HG02885 (cell line): Measurements from ENCODE around the gene CLIP3.
"Not testable (repeated sequence)": the region's sequence is repeated elsewhere in the genome, so short reads cannot be mapped to it uniquely, and the experiment has no call there.

Source experiments
- ATAC-seq: cut with Tn5 transposase; IDR thresholded peaks from one replicate; pipeline ENCODE4 v1.9.1; 2021; ENCODE audit warnings: mild to moderate bottlenecking; ENCODE audit not compliant: unreplicated experiment, poor library complexity

Gene CLIP3

GRCh38 chr19:36051236-36051635 lies 18.6 kb upstream of the CLIP3 start:
- ATAC-seq = no peak

- ATAC-seq = no peak
Observed at GRCh38 chr19:36049080-36049698, 16.5 kb upstream of the CLIP3 start.

DNA sequence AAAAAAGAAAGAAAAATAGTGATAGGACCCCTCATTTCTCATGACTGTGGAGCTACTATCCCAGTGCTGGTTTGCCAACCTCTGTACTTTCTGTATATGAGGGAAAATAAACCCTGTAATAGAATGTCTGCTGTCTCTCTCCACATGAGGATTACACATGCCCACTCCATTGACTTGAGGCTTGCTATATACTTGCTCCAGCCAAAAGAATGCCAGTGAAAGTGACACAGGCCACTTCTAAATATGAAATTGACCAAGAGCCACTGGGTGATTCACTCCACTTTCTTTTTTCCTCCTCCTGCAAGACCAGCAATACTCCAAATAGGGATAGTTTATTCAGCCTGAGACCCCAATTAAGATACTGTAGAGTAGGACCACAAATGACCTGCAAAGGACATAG lies 15.2 kb upstream of the CLIP3 start:
- ATAC-seq = no peak

DNA sequence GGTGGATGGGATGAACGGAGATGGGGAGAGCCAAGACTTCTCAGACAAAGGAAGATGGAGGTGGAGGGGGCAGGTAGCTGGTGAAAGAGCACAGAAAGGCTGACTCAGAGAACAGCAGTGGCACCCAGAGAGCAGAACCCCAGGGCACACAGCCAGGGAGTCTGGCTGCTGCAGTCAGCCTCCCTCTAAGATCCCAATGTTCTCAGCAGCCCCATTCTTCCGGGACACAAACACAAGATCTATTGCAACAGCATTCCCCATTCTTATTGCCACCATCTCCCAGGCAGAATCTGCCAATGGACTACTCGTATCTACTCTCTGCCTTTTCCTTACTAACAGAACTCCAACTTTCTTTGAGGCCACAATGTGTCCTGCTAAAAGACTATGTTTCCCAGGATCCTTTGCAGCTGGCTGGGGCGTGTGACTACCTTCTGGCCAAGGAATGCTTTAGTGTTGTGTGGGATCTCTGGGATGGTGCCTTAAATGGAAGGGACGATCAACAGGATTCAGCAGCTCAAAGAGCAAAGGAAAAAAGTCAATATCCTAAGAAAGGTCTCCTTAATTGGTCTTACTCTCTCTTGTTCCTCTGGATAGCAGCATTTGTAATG lies 13.9 kb upstream of the CLIP3 start:
- no peak for ATAC-seq

DNA sequence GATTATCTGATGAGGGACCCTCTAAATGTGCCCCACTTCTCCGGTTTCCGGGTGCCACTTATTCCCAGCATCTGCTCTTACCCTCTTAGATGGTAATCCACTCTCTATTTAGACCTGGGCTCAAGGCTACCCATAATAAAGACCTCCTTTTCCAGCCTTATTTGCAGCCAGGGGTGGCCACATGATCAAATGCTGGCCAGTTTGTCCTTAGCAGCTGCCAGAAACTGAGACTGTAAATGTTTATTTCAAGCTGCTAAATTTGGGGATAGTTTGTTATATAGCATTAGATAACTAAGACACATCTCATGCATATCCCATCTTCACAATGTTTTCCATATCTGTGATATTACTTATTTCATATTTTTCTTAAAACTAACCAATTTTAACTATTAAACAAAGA lies 11.3 kb upstream of the CLIP3 start:
- no peak for ATAC-seq

GRCh38 chr19:36041831-36042230 lies 9.2 kb upstream of the CLIP3 start:
- ATAC-seq = no peak

DNA sequence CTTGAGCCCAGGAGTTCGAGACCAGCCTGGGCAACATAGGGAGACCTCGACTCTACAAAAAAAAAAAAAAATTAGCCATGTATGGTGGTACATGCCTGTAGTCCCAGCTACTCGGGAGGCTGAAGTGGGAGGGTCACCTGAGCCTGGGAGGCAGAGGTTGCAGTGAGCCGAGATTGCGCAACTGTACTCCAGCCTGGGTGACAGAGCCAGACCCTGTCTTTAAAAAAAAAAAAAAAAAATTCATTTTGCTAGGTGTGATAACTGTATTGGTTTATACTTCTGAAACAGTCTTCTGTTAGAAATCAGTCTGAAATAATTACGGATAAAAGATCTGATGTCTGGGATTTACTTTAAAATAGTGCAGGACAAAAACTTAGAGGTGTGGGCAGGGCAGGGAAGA lies 8.4 kb upstream of the CLIP3 start:
- ATAC-seq = not testable (repeated sequence)

DNA sequence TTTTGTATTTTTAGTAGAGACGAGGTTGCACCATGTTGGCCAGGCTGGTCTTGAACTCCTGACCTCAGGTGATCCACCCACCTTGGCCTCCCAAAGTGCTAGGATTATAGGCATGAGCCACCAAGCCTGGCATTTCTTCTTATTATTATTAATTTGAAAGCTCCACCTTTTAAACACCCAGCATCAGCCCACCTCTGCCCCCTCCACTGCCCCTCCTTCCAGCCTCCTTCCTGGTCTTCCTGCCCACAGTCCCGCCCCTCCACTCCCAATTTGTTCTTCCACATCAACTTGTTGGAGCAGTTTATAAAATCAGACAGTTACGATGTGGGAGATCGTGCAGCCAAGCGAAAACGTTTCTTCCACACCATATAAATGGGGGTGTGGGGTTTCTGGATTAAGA lies 7.8 kb upstream of the CLIP3 start:
- ATAC-seq = no peak

GRCh38 chr19:36031308-36031707 lies 1.4 kb downstream of the CLIP3 start:
- no peak for ATAC-seq

- no peak for ATAC-seq
Observed at GRCh38 chr19:36030264-36031148, 2.2 kb downstream of the CLIP3 start.

DNA sequence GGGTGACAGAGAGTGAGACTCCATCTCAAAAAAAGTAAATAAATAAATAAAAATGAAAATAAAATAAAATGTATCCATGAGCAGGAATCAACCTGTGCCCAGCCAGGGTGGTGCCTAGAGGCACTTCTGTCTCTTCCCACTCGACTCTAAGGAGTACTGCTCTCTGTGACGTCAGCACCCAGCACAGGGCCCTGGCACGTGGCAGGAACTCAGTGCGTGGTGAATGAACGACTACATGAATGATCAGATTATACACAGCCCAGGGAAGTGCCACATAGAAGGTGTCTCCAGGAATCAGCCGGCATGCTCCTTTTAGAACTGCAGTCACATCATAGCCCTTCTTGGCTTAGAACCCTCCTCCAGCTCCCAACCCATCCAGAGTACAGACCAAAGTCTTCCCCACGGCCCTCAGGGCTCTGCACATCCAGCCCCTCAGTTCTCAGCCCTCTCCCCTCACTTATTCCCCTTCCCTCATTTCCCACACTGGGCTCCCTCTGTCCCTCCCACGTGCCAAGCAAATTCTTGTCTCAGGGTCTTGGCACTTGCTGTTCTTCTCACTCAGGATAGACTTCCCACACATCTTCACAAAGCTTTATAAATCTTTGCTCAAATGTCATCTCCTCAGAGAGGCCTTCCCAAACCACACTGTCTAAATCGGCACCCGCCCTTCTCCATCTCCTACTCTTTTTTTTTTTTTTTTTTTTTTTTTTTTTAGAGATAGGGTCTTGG lies 4.2 kb downstream of the CLIP3 start:
- no peak for ATAC-seq

GRCh38 chr19:36027696-36028095 lies 5.0 kb downstream of the CLIP3 start:
- ATAC-seq = no peak

GRCh38 chr19:36026091-36026876 lies 6.4 kb downstream of the CLIP3 start:
- no peak for ATAC-seq

DNA sequence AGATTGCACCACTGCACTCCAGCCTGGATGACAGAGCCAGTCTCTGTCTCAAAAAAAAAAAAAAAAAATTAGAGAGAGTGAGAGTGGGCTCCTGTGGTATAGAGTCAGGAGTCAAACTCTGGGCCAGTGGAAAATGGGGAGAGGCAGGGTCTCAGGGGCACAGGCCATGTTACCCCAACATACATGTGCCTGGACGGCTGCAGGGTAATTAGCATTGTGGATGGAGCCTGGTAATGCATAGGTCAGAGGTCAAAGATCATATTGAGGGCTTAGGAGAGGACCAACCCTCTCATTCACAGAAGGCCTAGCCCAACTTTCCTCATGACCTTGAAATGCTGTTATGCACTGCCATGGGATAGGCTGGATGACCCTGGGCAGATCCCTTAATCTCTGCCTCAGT lies 7.1 kb downstream of the CLIP3 start:
- no peak for ATAC-seq

- ATAC-seq = no peak
Observed at GRCh38 chr19:36023432-36023831, 9.2 kb downstream of the CLIP3 start.

GRCh38 chr19:36019061-36019670 lies 13.5 kb downstream of the CLIP3 start:
- ATAC-seq = no peak

DNA sequence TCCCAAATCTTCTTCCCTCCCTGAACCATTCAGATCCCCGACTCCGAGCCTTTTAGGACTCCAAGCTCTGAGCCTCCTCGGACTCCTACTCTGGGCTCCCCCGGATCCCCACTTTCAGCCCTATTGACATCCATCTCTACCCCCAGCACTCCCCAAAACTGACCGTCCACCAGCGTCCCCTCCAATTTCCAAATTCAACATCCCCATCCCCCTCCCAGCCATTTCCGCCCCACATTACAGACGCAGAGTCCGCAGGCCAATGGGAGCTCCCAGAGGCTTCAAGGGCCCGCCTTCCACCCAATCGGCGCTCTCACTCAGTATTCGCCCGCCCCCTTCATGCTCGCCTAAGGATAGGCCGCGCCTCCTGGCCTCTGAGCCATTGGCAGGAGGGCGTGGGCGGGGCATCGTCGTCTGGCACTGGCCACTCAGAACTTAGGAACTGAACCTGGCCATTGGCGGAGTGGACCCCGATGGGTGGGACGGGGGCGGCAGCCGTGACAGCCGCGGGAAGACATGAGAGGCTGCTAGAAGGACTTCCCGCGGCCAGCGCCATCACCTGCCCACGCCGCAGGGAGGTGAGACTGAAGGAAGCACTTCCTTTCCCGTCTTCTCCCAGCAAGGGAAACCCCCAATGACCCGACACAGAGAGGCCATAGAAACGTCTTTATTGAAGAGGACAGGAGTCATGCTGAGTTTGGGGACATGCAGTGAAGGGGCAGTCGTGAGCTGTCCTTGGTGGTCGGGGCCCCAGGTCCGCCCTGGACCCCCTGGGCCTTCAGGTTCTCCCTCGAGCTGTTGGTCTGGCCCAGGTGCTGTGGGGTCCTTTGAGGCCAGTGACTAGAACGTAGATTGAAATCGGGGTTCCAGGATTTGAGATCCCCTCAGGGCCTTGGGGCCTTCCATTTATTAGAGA lies 18.4 kb downstream of the CLIP3 start, which contains the start of gene ALKBH6:
Gene ALKBH6 (minus strand): TSS at position 202 of the 913 bp plus-strand sequence. CDS start 816 bp downstream, outside the sequence.
- ATAC-seq = peak; percentile 97

GRCh38 chr19:36013280-36014011 lies 19.2 kb downstream of the CLIP3 start:
- ATAC-seq = no peak
